SU-DHL-6 (cell line): ENCODE measurements around the gene ERBB4.

Experiments
- H2AFZ ChIP-seq: fragments of 200-600 bp; sonication (generic); 2 replicates; pipeline ENCODE4 v1.6.1; 2014; ENCODE audit warnings: low read depth, mild to moderate bottlenecking, moderate library complexity, mixed read lengths, antibody characterized with exemption, low read length; ENCODE audit not compliant: severe bottlenecking
- H3F3A ChIP-seq: fragments of 200-600 bp; shearing (Covaris generic); 2 replicates; pipeline ENCODE4 v1.6.0; 2016; ENCODE audit warnings: antibody characterized with exemption, mild to moderate bottlenecking; ENCODE audit not compliant: insufficient read depth
- H3K27ac ChIP-seq: fragments of 200-600 bp; sonication (generic); 2 replicates; pipeline ENCODE4 v1.5.1; 2016; ENCODE audit warnings: low read depth, mild to moderate bottlenecking, low read length, moderate library complexity, mixed read lengths
- H3K27me3 ChIP-seq: fragments of 200-600 bp; sonication (generic), shearing (Covaris generic); 2 replicates; pipeline ENCODE4 v1.6.0; 2014; ENCODE audit warnings: mild to moderate bottlenecking, low read length
- H3K36me3 ChIP-seq: fragments of 200-600 bp; sonication (generic); 2 replicates; pipeline ENCODE4 v1.6.1; 2014; ENCODE audit warnings: mild to moderate bottlenecking, low read length, mixed read lengths
- H3K4me2 ChIP-seq: fragments of 300-600, 200-600 bp; shearing (Covaris generic), sonication (generic); 2 replicates; pipeline ENCODE4 v1.6.0; 2014; ENCODE audit warnings: low read length, low read depth, mild to moderate bottlenecking; ENCODE audit not compliant: poor library complexity, severe bottlenecking
- H3K4me3 ChIP-seq: fragments of 200-600 bp; sonication (generic); 2 replicates; pipeline ENCODE4 v1.5.1; 2014; ENCODE audit warnings: antibody characterized with exemption, low read length, mild to moderate bottlenecking, mixed read lengths; ENCODE audit not compliant: insufficient read depth, poor library complexity, severe bottlenecking
- H3K79me2 ChIP-seq: fragments of 200-600 bp; sonication (generic); 2 replicates; pipeline ENCODE4 v1.6.1; 2014; ENCODE audit warnings: mild to moderate bottlenecking, low read length, moderate library complexity; ENCODE audit not compliant: insufficient read depth
- H3K9ac ChIP-seq: fragments of 200-600 bp; sonication (generic); 2 replicates; pipeline ENCODE4 v1.7.0; 2014; ENCODE audit warnings: mild to moderate bottlenecking, low read length
- H3K9me2 ChIP-seq: fragments of 200-600 bp; sonication (generic); replicated peaks from 2 replicates; pipeline ENCODE4 v1.6.1; 2014; ENCODE audit warnings: low read length; ENCODE audit not compliant: insufficient read depth
- H3K9me3 ChIP-seq: fragments of 200-600 bp; sonication (generic); 2 replicates; pipeline ENCODE4 v1.6.1; 2014; ENCODE audit warnings: low read length, mixed read lengths; ENCODE audit not compliant: insufficient read depth
- H4K20me1 ChIP-seq: fragments of 200-600 bp; sonication (generic); 2 replicates; pipeline ENCODE4 v1.6.1; 2014; ENCODE audit warnings: low read depth, mild to moderate bottlenecking, antibody characterized with exemption, low read length, moderate library complexity, mixed read lengths
- CTCF ChIP-seq: fragments of 200-600 bp; sonication (generic); IDR thresholded peaks from one replicate; pipeline ENCODE4 v1.5.1; 2017; ENCODE audit warnings: antibody characterized with exemption, mild to moderate bottlenecking, low read length, moderate library complexity; ENCODE audit not compliant: insufficient read depth, poor library complexity, severe bottlenecking
- EZH2phosphoT487 ChIP-seq: fragments of 200-600 bp; sonication (generic), shearing (Covaris generic); conservative IDR thresholded peaks from 2 replicates; pipeline ENCODE4 v1.6.1; 2018; ENCODE audit warnings: mild to moderate bottlenecking, antibody characterized with exemption, low read length, moderate library complexity, mixed read lengths

ERBB4 gene

GRCh38 chr2:211823886-211824479, 714.6 kb downstream of the ERBB4 start:
- TF ChIP-seq CTCF (no peak), EZH2phosphoT487 (no peak)
- Histone ChIP-seq H2AFZ (no peak overlapping the region), H3K79me2 (no peaks in the 10 kb centered on the region), H4K20me1 (no peaks in the 10 kb centered on the region), H3K4me2 (no peak overlapping the region), H3K36me3 (no peaks in the 10 kb centered on the region), H3K27me3 (no peaks in the 10 kb centered on the region), H3K27ac (no peak overlapping the region), H3K9me3 (no peaks in the 10 kb centered on the region), H3K4me3 (no peak overlapping the region), H3K9me2 (no peaks in the 10 kb centered on the region), H3F3A (no peaks in the 10 kb centered on the region), H3K9ac (no peak overlapping the region)

GRCh38 chr2:211822686-211823335, 715.8 kb downstream of the ERBB4 start:
- H3F3A ChIP-seq = no peaks in the 10 kb centered on the region
- no peaks in the 10 kb centered on the region for H3K27me3 ChIP-seq
- no peak overlapping the region for H3K27ac ChIP-seq
- H3K4me2 ChIP-seq = no peak overlapping the region
- H3K9ac ChIP-seq = no peak overlapping the region
- H3K36me3 ChIP-seq = no peaks in the 10 kb centered on the region
- H3K79me2 ChIP-seq = no peaks in the 10 kb centered on the region
- TF ChIP-seq CTCF (no peak), EZH2phosphoT487 (no peak)
- H3K9me2 ChIP-seq = no peaks in the 10 kb centered on the region
- no peaks in the 10 kb centered on the region for H4K20me1 ChIP-seq
- no peak overlapping the region for H2AFZ ChIP-seq
- H3K9me3 ChIP-seq = no peaks in the 10 kb centered on the region
- H3K4me3 ChIP-seq = no peak overlapping the region

GRCh38 chr2:211816754-211817153, 721.8 kb downstream of the ERBB4 start:
- H3K79me2 ChIP-seq = no peaks in the 10 kb centered on the region
- no peaks in the 10 kb centered on the region for H3K9me2 ChIP-seq
- no peak overlapping the region for H3K9ac ChIP-seq
- H4K20me1 ChIP-seq = no peaks in the 10 kb centered on the region
- no peak overlapping the region for H3K4me2 ChIP-seq
- no peaks in the 10 kb centered on the region for H3K27me3 ChIP-seq
- no peak overlapping the region for H3K27ac ChIP-seq
- H3K9me3 ChIP-seq = no peaks in the 10 kb centered on the region
- H3K36me3 ChIP-seq = no peaks in the 10 kb centered on the region
- no peak overlapping the region for H2AFZ ChIP-seq
- no peak for TF ChIP-seq CTCF
- TF ChIP-seq EZH2phosphoT487 = no peak
- no peaks in the 10 kb centered on the region for H3F3A ChIP-seq
- no peak overlapping the region for H3K4me3 ChIP-seq
